SH-SY5Y (cell line): Measurements from ENCODE around the gene AKIP1.

Source experiments
- GATA2 ChIP-seq: IDR thresholded peaks from 2 replicates; pipeline ENCODE4 v1.6.1; 2011; ENCODE audit warnings: mild to moderate bottlenecking, low read depth, low read length
- GATA3 ChIP-seq: IDR thresholded peaks from 2 replicates; pipeline ENCODE4 v1.6.1; 2011; ENCODE audit warnings: low read depth, mild to moderate bottlenecking, low read length, moderate library complexity

- TF ChIP-seq GATA3 (no peak), GATA2 (no peak)
These were observed 37.9 kb downstream of the AKIP1 start for GRCh38 chr11:8948886-8949285.
